ENCODE results near the gene RNF225. TPM values are rescaled to one million over a fixed set of nuclear protein-coding genes. Genes with fewer than 3 reads are reported as not detected.
"Not testable (repeated sequence)": the region's sequence is repeated elsewhere in the genome, so short reads cannot be mapped to it uniquely, and the experiment has no call there.

The RNF225 gene
- total RNA-seq, 3 donors from 2014 or later (not counting 1 experiment from before 2014, with no cell fraction given), result 0.39 TPM; not detected in 2

DNA sequence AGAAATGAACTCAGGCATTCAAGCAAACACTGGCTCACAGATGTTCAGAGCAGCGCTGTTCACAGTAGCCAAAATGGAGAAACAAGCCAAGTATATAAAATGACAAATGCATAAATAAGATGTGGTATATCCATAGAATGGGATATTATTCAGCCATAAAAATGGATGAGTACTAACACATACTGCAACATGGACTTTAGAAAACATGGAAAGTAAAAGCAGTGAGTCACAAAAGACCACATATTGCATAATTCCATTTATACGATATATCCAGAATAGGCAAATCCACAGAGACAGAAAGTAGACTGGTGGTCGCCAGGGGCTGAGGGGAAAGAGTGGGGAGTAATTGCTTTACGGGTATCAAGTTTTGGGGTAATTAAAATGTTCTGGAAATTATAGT lies 21.3 kb upstream of the RNF225 start:
- H3K27me3 Mint-ChIP-seq (ENCODE audit: low read depth in 2 of 2), result no peaks in the 10 kb centered on the region
- no peaks in the 10 kb centered on the region for H3K9me3 ChIP-seq (ENCODE audit: control insufficient read depth, insufficient read depth, low read length)
- 92% methylated on average over 4 of the region's 4 CpGs for WGBS (ENCODE audit: insufficient coverage)
- peaks cover 2% of the 10 kb centered on the region for H3K4me1 ChIP-seq (ENCODE audit: control insufficient read depth, insufficient read depth, low read length)
- no peaks in the 10 kb centered on the region for H3K27me3 ChIP-seq (ENCODE audit: control insufficient read depth, insufficient read depth, low read length)
- TF ChIP-seq, protein P1, sequence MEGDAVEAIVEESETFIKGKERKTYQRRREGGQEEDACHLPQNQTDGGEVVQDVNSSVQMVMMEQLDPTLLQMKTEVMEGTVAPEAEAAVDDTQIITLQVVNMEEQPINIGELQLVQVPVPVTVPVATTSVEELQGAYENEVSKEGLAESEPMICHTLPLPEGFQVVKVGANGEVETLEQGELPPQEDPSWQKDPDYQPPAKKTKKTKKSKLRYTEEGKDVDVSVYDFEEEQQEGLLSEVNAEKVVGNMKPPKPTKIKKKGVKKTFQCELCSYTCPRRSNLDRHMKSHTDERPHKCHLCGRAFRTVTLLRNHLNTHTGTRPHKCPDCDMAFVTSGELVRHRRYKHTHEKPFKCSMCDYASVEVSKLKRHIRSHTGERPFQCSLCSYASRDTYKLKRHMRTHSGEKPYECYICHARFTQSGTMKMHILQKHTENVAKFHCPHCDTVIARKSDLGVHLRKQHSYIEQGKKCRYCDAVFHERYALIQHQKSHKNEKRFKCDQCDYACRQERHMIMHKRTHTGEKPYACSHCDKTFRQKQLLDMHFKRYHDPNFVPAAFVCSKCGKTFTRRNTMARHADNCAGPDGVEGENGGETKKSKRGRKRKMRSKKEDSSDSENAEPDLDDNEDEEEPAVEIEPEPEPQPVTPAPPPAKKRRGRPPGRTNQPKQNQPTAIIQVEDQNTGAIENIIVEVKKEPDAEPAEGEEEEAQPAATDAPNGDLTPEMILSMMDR (IDR thresholded peaks at IDR 0.05), result no peak
- intact Hi-C loops (cut with micrococcal nuclease), result no loop called here
- ATAC-seq, result no peak
- H3K27ac ChIP-seq (ENCODE audit: low read length), result no peak overlapping the region
- H3K27ac Mint-ChIP-seq, result no peak overlapping the region
- H3K4me1 Mint-ChIP-seq, result no peaks in the 10 kb centered on the region
- H3K4me3 ChIP-seq (ENCODE audit: low read length), result no peak overlapping the region
- no peak for DNase-seq
- H3K9me3 Mint-ChIP-seq, result no peaks in the 10 kb centered on the region
- no peaks in the 10 kb centered on the region for H3K36me3 Mint-ChIP-seq
- H3K36me3 ChIP-seq (ENCODE audit: control insufficient read depth, insufficient read depth, low read length), result no peaks in the 10 kb centered on the region
- no peak overlapping the region for H3K4me3 Mint-ChIP-seq

DNA sequence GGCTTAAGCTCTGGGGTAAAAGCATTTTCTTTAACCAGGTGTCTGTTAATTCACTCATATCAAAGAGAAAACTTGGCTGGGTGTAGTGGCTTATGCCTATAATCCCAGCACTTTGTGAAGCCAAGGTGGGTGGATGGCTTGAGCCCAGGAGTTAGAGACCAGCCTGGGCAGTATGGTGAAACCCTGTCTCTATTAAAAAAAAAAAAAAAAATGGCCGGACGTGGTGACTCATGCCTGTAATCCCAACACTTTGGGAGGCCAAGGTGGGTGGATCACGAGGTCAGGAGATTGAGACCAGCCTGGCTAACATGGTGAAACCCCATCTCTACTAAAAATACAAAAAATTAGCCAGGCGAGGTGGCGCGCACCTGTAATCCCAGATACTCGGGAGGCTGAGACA lies 18.7 kb upstream of the RNF225 start:
- H3K9me3 ChIP-seq (ENCODE audit: control insufficient read depth, insufficient read depth, low read length); H3K36me3 Mint-ChIP-seq; H3K27me3 Mint-ChIP-seq (ENCODE audit: low read depth in 2 of 2); H3K4me3 ChIP-seq (ENCODE audit: low read length); ATAC-seq; H3K27ac ChIP-seq (ENCODE audit: low read length); H3K27me3 ChIP-seq (ENCODE audit: control insufficient read depth, insufficient read depth, low read length); H3K9me3 Mint-ChIP-seq; intact Hi-C loops (cut with micrococcal nuclease); H3K4me3 Mint-ChIP-seq; H3K27ac Mint-ChIP-seq; DNase-seq; H3K36me3 ChIP-seq (ENCODE audit: control insufficient read depth, insufficient read depth, low read length): not testable (repeated sequence)
- WGBS (ENCODE audit: insufficient coverage), result 98% methylated on average over 6 of the region's 7 CpGs
- peaks cover 20% of the 10 kb centered on the region for H3K4me1 ChIP-seq (ENCODE audit: control insufficient read depth, insufficient read depth, low read length)
- H3K4me1 Mint-ChIP-seq, result peaks cover 8 to 17% of the 10 kb centered on the region in 2 donors

DNA sequence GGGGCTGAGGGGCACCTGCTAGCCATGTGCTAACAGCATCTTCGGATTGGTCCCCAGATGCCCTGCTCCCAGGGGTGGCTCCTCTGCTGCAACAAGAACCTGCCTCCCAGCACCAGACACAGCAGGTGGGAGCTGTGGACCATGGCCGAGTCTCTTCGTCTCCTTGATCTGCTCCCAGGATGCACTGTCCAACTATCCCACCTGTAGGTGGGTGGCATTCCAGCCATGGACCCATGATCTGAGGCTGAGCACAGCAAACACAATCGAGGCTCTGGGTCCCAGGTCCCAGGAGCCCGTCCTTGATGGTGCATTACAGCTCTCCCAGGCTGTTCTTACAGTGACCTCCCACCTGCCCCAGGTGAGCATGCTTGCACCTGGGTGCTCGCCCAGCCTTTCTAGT lies 16.2 kb upstream of the RNF225 start:
- no peaks in the 10 kb centered on the region for H3K27me3 ChIP-seq (ENCODE audit: control insufficient read depth, insufficient read depth, low read length)
- no peak overlapping the region for H3K27ac ChIP-seq (ENCODE audit: low read length)
- Mint-ChIP-seq H3K36me3 (no peaks in the 10 kb centered on the region), H3K4me3 (peak overlapping the region; percentile 89), H3K27ac (peak overlapping the region; percentile 93 to 94), H3K9me3 (no peaks in the 10 kb centered on the region), H3K4me1 (peaks cover 13 to 22% of the 10 kb centered on the region in 2 donors), H3K27me3 (ENCODE audit: low read depth in 2 of 2) (no peaks in the 10 kb centered on the region)
- peaks cover 27% of the 10 kb centered on the region for H3K4me1 ChIP-seq (ENCODE audit: control insufficient read depth, insufficient read depth, low read length)
- TF ChIP-seq, protein P1 (IDR thresholded peaks at IDR 0.05), result no peak
- no peak overlapping the region for H3K4me3 ChIP-seq (ENCODE audit: low read length)
- no peak for DNase-seq
- 95% methylated on average over 6 of the region's 6 CpGs for WGBS (ENCODE audit: insufficient coverage)
- no peak for ATAC-seq
- no peaks in the 10 kb centered on the region for H3K36me3 ChIP-seq (ENCODE audit: control insufficient read depth, insufficient read depth, low read length)
- intact Hi-C loops (cut with micrococcal nuclease), result no loop called here
- H3K9me3 ChIP-seq (ENCODE audit: control insufficient read depth, insufficient read depth, low read length), result no peaks in the 10 kb centered on the region

DNA sequence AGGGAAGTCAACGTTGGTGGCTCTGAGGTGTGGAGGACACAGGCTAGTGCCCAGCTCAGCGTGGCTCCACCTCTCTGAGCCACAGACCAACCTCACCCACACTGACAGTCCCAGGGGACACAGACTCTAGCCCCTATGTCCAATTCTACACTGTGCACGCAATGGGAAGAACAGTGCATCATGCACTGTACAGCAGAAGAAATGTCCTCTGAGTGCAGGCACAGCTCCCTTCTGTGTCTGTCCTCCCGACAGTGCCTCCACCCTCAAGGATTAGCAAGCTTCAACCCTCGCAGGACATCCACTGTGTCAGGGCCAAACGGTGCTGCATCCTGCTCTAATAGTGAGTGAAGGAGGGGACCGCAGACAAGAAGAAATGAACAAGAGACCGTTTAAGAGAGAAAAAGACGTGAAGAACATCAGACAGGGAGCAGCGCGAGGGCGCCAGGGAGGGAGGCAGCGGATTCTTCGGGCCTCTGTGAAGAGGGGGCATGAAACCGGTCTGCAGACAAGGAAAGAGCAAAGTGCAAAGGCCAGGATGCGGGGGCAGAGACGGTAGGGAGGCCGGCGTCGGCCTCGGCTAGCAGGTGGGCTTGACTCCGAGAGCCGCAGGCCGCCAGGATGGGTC lies 15.3 kb upstream of the RNF225 start:
- H3K36me3 Mint-ChIP-seq, result no peaks in the 10 kb centered on the region
- Histone ChIP-seq H3K4me1 (ENCODE audit: control insufficient read depth, insufficient read depth, low read length) (peaks cover 29% of the 10 kb centered on the region), H3K4me3 (ENCODE audit: low read length) (peak overlapping the region; percentile 50), H3K36me3 (ENCODE audit: control insufficient read depth, insufficient read depth, low read length) (no peaks in the 10 kb centered on the region), H3K27ac (ENCODE audit: low read length) (peak overlapping the region; percentile 92), H3K27me3 (ENCODE audit: control insufficient read depth, insufficient read depth, low read length) (no peaks in the 10 kb centered on the region), H3K9me3 (ENCODE audit: control insufficient read depth, insufficient read depth, low read length) (no peaks in the 10 kb centered on the region)
- H3K27me3 Mint-ChIP-seq (ENCODE audit: low read depth in 2 of 2), result no peaks in the 10 kb centered on the region
- WGBS (ENCODE audit: insufficient coverage), result 7% methylated on average over 24 of the region's 24 CpGs
- H3K9me3 Mint-ChIP-seq, result no peaks in the 10 kb centered on the region
- intact Hi-C loops (cut with micrococcal nuclease), result loop anchor here (2.0 to 10.0 kb wide), 3 partner anchors 53 to 195 kb away; partner anchors contain the start of genes ZNF274, ZNF324 and ZSCAN22
- TF ChIP-seq, protein P1 (IDR thresholded peaks at IDR 0.05), result no peak
- H3K4me1 Mint-ChIP-seq, result peaks cover 13 to 22% of the 10 kb centered on the region in 2 donors
- ATAC-seq (no peak), DNase-seq (no peak)
- peak overlapping the region; percentile 89 for H3K4me3 Mint-ChIP-seq
- peak overlapping the region; percentile 93 to 94 for H3K27ac Mint-ChIP-seq
